Erythroblast (primary cell): ENCODE measurements around the gene PIGN.
A peak's percentile ranks its signal among the peaks of the same experiment; 100 is the strongest.
"Not testable (repeated sequence)": the region's sequence is repeated elsewhere in the genome, so short reads cannot be mapped to it uniquely, and the experiment has no call there.

Source experiments
- DNase-seq, 2 experiments: peaks; one replicate each; lab custom pipeline; 2025; lab: John Stamatoyannopoulos, UW
- GATA1 ChIP-seq: IDR thresholded peaks from 2 replicates; pipeline ENCODE4 v1.6.1; 2011; ENCODE audit warnings: low read depth, mild to moderate bottlenecking, control low read depth, low read length, moderate library complexity
- POLR2A ChIP-seq: IDR thresholded peaks from 2 replicates; pipeline ENCODE4 v1.6.1; 2011; ENCODE audit warnings: mild to moderate bottlenecking, low read length

PIGN gene

DNA sequence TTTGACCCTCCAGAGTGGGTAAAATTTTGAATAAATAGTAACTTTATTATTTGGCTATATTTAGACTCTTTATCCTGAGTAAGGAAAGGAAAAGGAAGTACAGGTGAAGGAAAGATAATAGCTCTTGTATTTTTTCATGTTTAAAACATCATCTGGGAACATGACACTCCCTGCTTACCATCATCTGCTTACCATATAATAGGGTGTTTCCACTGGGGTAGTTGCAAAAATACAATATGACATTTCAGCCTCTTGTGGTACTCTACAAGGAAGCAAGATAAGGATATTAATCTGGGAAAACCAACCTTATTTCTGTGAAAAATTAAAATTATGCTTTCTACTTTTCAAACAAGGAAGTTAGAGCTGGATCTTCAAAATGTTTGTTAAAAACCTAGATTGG lies 10.1 kb upstream of the PIGN start:
- no peak for TF ChIP-seq POLR2A
- TF ChIP-seq GATA1: no peak
- DNase-seq: no peak

DNA sequence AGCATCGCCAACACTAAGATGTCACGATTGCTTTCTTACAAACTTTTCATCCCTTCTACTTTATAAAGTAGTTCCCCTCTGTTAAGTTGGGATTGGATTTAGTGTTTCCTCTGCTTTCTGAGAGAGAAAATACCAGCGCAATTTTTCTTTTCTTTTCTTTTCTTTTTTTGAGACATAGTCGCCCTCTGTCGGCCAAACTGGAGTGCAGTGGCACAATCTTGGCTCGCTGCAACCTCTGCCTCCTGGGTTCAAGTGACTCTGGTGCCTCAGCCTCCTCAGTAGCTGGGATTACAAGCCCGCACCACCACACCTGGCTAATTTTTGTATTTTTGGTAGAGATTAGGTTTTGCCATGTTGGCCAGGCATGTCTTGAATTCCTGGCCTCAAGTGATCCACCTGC lies 9.2 kb upstream of the PIGN start:
- DNase-seq: peak in 1 of 2 experiments; percentile 19
- TF ChIP-seq GATA1 (no peak), POLR2A (no peak)

DNA sequence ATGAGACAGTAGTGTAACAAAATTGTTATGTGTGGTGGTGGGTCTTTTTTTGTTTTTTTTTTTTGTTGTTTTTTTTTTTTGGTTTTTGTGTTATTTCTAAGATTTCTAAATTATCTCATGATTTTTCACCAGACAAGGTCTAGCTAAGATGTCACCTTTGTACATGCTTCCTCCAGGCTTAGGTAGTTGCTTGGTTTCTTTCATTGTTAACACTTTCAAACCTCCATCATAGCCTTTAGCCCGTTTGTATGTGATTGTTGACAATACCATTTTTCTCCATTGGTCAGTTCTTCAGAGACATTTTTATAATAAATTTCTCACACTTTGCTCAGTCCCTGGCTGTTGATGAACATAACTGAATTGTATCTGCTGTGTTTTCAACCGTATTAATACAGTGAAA lies 2.4 kb upstream of the PIGN start:
- peak in 1 of 2 experiments; percentile 25 for DNase-seq
- TF ChIP-seq GATA1: no peak
- TF ChIP-seq POLR2A: no peak

DNA sequence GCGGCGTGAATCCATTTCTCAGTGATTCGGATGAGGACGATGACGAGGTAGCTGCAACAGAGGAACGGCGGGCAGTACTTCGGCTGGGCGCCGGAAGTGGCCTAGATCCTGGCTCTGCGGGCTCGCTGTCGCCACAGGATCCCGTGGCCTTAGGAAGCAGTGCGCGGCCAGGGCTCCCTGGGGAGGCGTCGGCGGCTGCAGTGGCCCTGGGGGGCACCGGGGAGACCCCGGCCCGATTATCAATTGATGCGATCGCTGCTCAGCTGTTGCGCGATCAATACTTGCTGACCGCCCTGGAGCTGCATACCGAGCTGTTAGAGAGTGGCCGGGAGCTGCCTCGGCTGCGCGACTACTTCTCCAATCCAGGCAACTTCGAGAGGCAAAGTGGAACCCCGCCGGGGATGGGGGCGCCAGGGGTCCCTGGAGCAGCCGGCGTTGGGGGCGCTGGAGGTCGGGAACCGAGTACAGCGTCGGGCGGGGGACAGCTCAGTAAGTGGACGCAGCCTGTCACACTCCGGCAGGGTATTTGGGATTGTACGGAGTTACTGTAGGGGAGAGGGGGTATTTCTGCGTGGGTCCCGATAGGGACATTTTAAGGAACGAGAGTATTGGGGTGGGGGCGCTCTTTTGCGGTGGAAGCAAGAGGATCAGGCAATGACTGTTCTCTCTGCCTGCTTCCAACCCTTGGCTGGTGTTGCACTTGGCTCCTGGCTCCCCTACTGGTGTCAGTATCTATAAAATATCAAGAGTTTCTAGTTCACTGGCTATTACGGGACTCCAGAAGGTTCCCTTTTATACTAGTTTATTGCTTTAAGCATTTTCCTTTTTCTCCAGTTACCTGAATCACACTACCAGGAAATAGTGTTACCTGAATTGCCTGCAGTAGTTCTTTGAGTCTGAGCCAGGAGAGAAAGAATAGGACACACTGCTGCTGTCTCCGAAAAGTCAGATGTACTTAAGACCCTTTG lies 971 bp upstream of the PIGN start:
- no peak for TF ChIP-seq GATA1
- peak; percentile 53 for TF ChIP-seq POLR2A
- peak; percentile 74 to 77 for DNase-seq

DNA sequence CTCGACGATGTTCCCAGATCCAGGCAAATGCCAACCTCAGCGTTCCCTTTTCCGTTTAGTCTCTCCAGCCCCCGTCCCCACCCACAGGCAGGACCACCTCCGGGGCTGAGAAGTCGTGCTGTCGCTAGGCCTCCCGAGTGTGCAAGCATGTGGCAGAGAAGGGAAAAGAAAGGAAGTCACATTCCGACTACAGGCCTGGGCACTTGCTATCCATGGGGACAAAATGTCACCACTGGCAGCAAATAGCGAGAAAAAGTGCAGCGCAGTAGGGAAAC lies 420 bp downstream of the PIGN start:
- TF ChIP-seq POLR2A (no peak), GATA1 (no peak)
- no peak for DNase-seq

DNA sequence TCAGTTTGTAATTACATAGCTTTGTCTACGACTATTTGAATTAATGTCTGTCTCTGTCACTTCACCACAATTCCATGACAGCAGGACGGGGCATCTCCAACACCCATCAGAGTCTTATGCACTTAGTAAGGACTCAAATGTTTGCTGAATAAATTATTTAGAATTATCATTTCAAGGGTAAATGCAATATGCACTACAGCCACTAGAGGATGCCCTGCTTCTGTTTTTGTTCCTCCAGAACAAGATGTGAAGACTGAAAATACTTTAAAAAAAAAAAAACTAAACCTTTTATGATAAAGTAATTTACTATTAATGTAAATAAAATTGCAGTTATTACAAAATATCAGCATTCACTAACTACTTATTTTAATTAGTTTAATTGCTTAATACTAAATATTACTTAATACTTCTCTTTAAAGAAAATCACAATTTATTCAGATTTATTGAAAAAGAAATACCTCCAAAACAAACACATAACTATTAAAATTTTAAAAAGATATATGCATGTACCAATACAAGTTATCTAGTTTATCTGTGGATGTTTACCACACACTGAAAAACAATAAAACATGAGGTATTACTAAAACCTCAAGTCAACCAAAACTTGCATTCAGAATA lies 3.2 kb downstream of the PIGN start:
- TF ChIP-seq GATA1 (no peak), POLR2A (no peak)
- DNase-seq: peak; percentile 74 to 87

DNA sequence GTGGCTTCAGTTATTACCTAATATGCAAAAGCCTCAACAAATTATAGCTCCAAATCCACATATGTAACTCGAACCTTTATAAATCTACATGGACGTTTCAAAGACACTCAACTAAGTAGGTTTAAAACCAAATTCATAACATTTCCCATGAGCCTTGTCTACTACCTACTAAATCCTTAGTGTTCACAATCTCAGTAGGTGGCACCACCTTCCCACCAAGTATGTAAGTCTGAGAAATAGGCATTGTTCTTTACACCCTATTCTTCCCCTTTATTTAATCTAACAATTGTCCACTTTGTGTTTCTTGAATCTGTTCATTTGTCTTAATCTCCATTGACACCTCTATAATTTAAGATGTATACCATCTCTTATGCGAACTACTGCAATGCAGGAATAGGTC lies 4.6 kb downstream of the PIGN start:
- no peak for DNase-seq
- TF ChIP-seq POLR2A: no peak
- no peak for TF ChIP-seq GATA1

DNA sequence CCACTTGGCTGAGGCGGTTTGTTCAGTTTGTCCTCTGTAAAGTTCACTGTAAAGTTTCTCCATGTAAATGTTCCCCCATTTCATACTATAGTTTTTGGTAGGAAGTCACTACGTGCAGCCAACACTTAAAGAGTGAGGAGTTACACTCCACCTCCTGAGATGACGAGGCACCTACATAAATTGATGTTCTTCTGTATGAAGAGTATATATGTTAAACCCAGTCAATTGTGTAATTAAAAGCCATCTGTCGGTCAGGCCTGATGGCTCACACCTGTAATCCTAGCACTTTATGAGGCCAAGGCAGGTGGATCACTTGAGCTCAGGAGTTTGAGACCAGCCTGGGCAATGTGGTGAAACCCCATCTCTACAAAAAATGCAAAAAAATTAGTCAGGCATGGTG lies 7.6 kb downstream of the PIGN start:
- TF ChIP-seq POLR2A (no peak), GATA1 (no peak)
- DNase-seq: no peak

DNA sequence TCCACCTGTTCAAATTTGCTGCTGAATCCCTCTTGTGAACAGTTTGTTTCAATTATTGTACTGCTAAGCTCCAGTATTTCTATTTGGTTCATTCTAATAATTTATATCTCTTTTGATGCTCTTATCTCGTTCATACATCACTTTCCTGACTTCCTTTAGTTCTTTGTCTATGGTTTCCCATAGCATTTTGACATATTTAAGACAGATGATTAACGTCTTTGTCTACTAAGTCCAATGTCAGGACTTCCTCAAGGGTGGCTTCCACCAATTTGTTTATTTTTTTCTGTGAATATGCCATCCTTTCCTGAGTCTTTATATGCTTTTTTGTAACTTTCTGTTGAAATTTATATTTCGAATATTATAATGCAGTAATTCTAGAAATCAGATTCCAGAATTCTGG lies 9.6 kb downstream of the PIGN start:
- no peak for DNase-seq
- TF ChIP-seq POLR2A (no peak), GATA1 (no peak)

DNA sequence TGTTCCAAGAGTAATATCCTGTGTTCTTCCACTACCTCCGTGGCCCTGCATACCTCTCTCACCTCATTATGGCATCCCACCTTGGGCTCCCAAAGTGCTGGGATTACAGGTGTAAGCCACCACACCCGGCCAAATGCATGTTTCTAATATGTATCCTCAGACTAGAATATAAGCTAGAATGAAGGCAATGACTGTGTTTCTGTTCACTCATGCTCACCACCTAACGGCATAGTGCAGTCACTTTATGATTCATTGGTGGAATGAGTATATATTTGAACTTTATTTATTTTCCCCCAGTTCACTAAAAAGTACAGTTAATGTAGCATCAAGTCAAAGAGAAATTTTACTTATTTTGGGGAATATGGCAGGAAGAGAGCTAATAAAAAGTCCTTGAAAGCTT lies 11.3 kb downstream of the PIGN start:
- no peak for TF ChIP-seq GATA1
- TF ChIP-seq POLR2A: no peak
- no peak for DNase-seq

DNA sequence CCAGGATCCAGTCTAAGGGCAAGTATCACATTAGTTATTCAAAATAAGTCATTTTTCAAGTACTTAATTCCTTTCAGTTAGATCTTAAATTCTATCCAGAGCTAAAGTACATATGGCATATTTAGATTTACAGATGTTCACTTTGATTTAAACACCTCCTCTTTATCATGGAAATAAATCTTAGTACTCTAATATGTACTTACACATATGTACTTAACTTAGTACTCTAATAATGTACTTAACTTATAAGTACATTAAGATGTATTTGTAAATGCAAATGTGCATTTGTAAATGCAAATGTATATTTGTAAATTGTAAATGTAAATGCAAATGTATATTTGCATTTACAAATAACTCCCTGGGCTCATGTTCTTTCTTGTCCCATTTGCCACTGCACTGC lies 14.6 kb downstream of the PIGN start:
- no peak for DNase-seq
- TF ChIP-seq GATA1 (no peak), POLR2A (no peak)

DNA sequence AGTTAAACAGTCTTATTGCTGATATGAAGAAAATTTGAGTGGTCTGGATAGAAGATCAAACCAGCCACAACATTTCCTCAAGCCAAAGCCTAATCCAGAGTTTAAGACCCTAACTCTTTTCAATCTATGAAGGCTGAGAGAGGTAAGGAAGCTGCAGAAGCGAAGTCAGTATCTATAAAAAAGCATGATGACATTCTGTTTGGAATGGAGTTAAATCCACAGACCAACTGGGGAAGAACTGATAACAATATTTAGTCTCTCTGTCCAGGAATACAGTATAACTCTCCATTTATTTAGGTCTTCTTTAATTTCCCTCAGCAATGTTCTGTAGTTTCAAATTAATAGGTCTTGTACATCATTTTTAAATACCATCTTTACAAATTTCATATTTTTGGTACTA lies 16.0 kb downstream of the PIGN start:
- no peak for DNase-seq
- TF ChIP-seq GATA1: no peak
- TF ChIP-seq POLR2A: no peak

DNA sequence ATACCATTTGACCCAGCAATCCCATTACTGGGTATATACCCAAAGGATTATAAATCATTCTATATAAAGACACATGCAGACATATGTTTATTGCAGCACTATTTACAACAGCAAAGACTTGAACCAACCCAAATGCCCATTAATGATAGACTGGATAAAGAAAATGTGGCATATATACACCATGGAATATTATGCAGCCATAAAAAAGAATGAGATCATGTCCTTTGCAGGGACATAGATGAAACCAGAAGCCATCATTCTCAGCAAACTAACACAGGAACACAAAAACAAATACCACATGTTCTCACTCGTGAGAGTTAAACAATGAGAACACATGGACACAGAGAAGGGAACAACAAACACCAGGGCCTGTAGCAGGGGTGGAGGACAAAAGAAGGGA lies 20.3 kb downstream of the PIGN start:
- DNase-seq: not testable (repeated sequence)

DNA sequence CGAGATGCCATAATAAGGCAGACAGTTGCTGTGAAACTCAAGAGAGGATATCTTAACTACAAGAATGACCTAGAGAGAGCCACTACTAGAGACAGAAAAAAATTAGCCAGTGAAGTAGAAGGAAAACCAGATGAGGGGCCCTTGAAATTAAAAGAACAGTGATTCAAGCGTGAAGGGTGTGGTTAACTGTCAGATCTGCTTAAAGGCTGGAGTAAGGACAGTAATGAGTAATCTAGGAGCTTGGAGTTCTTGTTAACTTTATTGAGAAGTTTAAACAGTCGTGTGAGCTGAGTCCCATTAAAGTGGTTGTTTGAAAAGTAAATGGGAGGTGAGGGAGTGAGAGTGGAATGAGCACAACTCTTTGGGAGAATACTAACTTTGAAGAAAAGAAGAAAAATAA lies 21.3 kb downstream of the PIGN start:
- no peak for DNase-seq
- TF ChIP-seq GATA1: no peak
- no peak for TF ChIP-seq POLR2A

DNA sequence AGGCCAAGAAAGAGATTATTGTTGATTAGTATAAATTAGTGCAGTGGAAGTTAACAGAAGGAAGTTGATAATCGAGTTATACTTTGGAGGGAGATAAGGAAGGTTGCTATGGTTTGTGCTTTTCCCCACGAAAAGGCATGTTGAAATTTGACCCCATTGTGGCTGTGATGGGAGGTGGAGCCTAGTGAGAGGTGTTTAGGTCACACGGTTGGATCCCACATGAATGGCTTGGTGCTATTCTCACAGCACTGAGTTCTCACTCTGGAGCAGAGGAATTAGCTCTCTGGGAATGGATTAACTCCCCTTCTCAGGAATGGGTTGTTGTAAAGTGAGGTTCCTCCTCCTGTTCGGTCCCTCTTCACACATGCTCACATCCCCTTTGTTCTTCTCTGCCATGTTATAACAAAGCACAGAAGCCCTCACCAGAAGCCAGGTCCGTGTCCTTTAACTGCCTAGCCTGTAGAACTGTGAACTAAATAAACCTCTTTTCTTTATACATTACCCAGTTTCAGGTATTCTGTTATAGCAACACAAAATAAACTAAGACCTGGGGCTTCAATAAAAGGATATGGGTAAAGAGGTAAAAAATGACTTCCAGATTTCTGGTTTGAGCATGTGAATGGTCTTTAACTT lies 21.9 kb downstream of the PIGN start:
- TF ChIP-seq GATA1 (no peak), POLR2A (no peak)
- DNase-seq: no peak
